SK-N-SH (cell line): ENCODE data around the gene SEMA3B. TPM values are rescaled to one million over a fixed set of nuclear protein-coding genes. Genes with fewer than 3 reads are reported as not detected.

ENCODE experiments used
- CTCF ChIA-PET: fragments of 300-600, 350-600 bp; formaldehyde crosslinking; extraction: SDS; loops from one replicate; lab custom pipeline; 2021; lab: Yijun Ruan, JAX
- POLR2A ChIA-PET: fragments of 350-600 bp; sonication (Branson Sonifier 250); formaldehyde crosslinking; extraction: SDS; loops from one replicate; lab custom pipeline; 2020; ENCODE audit warnings: antibody characterized with exemption, inconsistent platforms; lab: Yijun Ruan, JAX
- DNase-seq: peaks from one replicate; pipeline ENCODE4 v3.0.0; 2012
- H2AFZ ChIP-seq: fragments of 200-600 bp; sonication (generic); 2 replicates; pipeline ENCODE4 v1.8.1; 2016; ENCODE audit warnings: antibody characterized with exemption, mild to moderate bottlenecking, low read depth
- H3F3A ChIP-seq: fragments of 200-600 bp; sonication (generic); replicated peaks from 2 replicates; pipeline ENCODE3; 2016; ENCODE audit warnings: antibody characterized with exemption, mild to moderate bottlenecking; ENCODE audit not compliant: insufficient read depth
- H3K27ac ChIP-seq, 2 experiments: fragments of 200-500 bp in 1 of 2; fragments of 200-600 bp in 1 of 2; sonication (Bioruptor generic) in 1 of 2; sonication (generic), shearing (Covaris generic) in 1 of 2; 2 replicates each; pipeline versions ENCODE4 v1.5.1 to v1.6.1; 2014 to 2016; ENCODE audit warnings: low read depth in 2 of 2, inconsistent platforms in 1 of 2, low read length in 1 of 2, mild to moderate bottlenecking in 1 of 2, mixed read lengths in 1 of 2
- H3K27me3 ChIP-seq: fragments of 200-600 bp; sonication (generic), shearing (Covaris generic); 2 replicates; pipeline ENCODE4 v1.6.1; 2016; ENCODE audit warnings: mixed run types; ENCODE audit not compliant: insufficient read depth
- H3K36me3 ChIP-seq, 2 experiments: fragments of 200-500 bp in 1 of 2; fragments of 200-600 bp in 1 of 2; sonication (Bioruptor generic) in 1 of 2; sonication (generic) in 1 of 2; replicated peaks in 1 of 2; 2 replicates each; pipeline versions ENCODE3 to v1.5.1; 2014 to 2016; ENCODE audit warnings: low read length in 1 of 2, mild to moderate bottlenecking in 1 of 2; ENCODE audit not compliant: insufficient read depth in 2 of 2, control insufficient read depth in 1 of 2
- H3K4me1 ChIP-seq, 2 experiments: fragments of 200-500 bp in 1 of 2; fragments of 200-600 bp in 1 of 2; sonication (Bioruptor generic) in 1 of 2; sonication (generic), shearing (Covaris generic) in 1 of 2; 2 replicates each; pipeline versions ENCODE4 v1.5.1 to v1.6.1; 2014 to 2016; ENCODE audit warnings: low read depth in 1 of 2, low read length in 1 of 2, mixed run types in 1 of 2; ENCODE audit not compliant: insufficient read depth in 2 of 2, control insufficient read depth in 1 of 2
- H3K4me2 ChIP-seq: fragments of 200-600 bp; sonication (generic), shearing (Covaris generic); 2 replicates; pipeline ENCODE4 v1.6.1; 2017; ENCODE audit warnings: mixed run types
- H3K4me3 ChIP-seq, 2 experiments: fragments of 200-500 bp in 1 of 2; fragments of 200-600 bp in 1 of 2; sonication (Bioruptor generic) in 1 of 2; sonication (generic), shearing (Covaris generic) in 1 of 2; 2 replicates each; pipeline versions ENCODE4 v1.5.1 to v1.8.1; 2014 to 2016; ENCODE audit warnings: low read depth in 2 of 2, inconsistent platforms in 1 of 2, low read length in 1 of 2, mild to moderate bottlenecking in 1 of 2, mixed read lengths in 1 of 2, moderate library complexity in 1 of 2
- H3K79me2 ChIP-seq: fragments of 200-600 bp; sonication (generic); 2 replicates; pipeline ENCODE4 v1.8.1; 2017; ENCODE audit warnings: mild to moderate bottlenecking; ENCODE audit not compliant: insufficient read depth
- H3K9ac ChIP-seq: fragments of 200-600 bp; sonication (generic); 2 replicates; pipeline ENCODE4 v1.6.1; 2017; ENCODE audit warnings: mixed run types
- H3K9me2 ChIP-seq: fragments of 200-600 bp; sonication (generic); 2 replicates; pipeline ENCODE4 v1.6.1; 2017; ENCODE audit warnings: mixed run types
- H3K9me3 ChIP-seq: fragments of 200-600 bp; sonication (generic); 2 replicates; pipeline ENCODE4 v1.6.1; 2017; ENCODE audit warnings: mixed run types, mild to moderate bottlenecking, moderate library complexity
- H4K20me1 ChIP-seq: fragments of 200-600 bp; sonication (generic); 2 replicates; pipeline ENCODE4 v1.6.1; 2017; ENCODE audit warnings: mild to moderate bottlenecking, mixed run types; ENCODE audit not compliant: insufficient read depth
- EZH2phosphoT487 ChIP-seq: fragments of 200-600 bp; sonication (generic); IDR thresholded peaks from 2 replicates; pipeline ENCODE4 v1.6.1; 2017; ENCODE audit warnings: low read depth, mixed run types, mild to moderate bottlenecking, antibody characterized with exemption, moderate library complexity, borderline replicate concordance
- GATA2 ChIP-seq: sonication (generic); formaldehyde crosslinking; IDR thresholded peaks from 2 replicates; pipeline ENCODE4 v1.5.0; 2020; ENCODE audit warnings: mild to moderate bottlenecking, missing genetic modification reagents
- RAD21 ChIP-seq: IDR thresholded peaks from 2 replicates; pipeline ENCODE4 v1.6.1; 2012; ENCODE audit warnings: mild to moderate bottlenecking, low read length
- RFX5 ChIP-seq: IDR thresholded peaks from 2 replicates; pipeline ENCODE4 v1.6.1; 2012; ENCODE audit warnings: mild to moderate bottlenecking, improper control_type of control experiment, low read length
- SMC3 ChIP-seq: IDR thresholded peaks from 2 replicates; pipeline ENCODE4 v1.6.1; 2012; ENCODE audit warnings: low read depth, low read length, improper control_type of control experiment
- WGBS: methylation state at CpG from one replicate; pipeline ENCODE4 v1.1.6; 2017; ENCODE audit warnings: low lambda C conversion rate; 5-methylcytosine and 5-hydroxymethylcytosine counted together
- polyA plus RNA-seq, 3 experiments: library from polyadenylated mRNA; depleted of rRNA; stranded (reverse); fragments of >200 nt; gene quantifications; 2 replicates each; pipeline ENCODE4 v1.2.3, GENCODE V29; 2012
- TF ChIP-seq, protein P1 (sequence below): IDR thresholded peaks from 2 replicates; pipeline ENCODE4; 2012
- TF ChIP-seq, protein P2 (sequence below): fragments of 150-350 bp; IDR thresholded peaks from 2 replicates; pipeline ENCODE4 v1.6.1; 2016; ENCODE audit warnings: mild to moderate bottlenecking, low read depth, low read length
- TF ChIP-seq, protein P3 (sequence below): fragments of 200-600 bp; sonication (generic); IDR thresholded peaks from 2 replicates; pipeline ENCODE4 v1.6.1; 2017; ENCODE audit warnings: antibody characterized with exemption, mild to moderate bottlenecking, moderate library complexity

Gene SEMA3B
- polyA plus RNA-seq, 1 of the 3 experiments (the other 2 are of a cell fraction): 14.9 TPM

DNA sequence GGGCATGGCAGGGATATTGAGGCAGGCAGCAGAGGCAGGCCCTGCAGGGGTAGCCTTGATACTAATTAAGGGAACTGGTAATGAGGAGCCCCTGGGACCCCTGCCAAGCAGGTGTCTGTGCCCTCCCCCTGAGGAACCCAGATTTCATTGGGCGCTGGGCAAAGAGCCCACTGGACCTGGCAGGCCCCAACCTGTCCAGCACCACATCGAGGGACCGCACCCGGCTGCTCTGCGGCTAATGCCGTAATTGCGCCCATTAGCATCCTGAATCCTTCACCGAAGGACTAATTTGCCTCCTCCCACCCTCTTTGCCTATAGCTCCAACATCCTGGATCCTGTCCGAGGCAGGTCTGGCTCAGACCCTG lies 13.7 kb upstream of the SEMA3B start:
- no peaks in the 10 kb centered on the region for H3K27me3 ChIP-seq
- H3K79me2 ChIP-seq: peaks cover 47% of the 10 kb centered on the region
- peaks cover 30% of the 10 kb centered on the region for H3F3A ChIP-seq
- H3K9me3 ChIP-seq: no peaks in the 10 kb centered on the region
- POLR2A ChIA-PET: no interaction called here
- no peaks in the 10 kb centered on the region for H3K9me2 ChIP-seq
- H3K4me2 ChIP-seq: no peak overlapping the region
- TF ChIP-seq, protein P1, sequence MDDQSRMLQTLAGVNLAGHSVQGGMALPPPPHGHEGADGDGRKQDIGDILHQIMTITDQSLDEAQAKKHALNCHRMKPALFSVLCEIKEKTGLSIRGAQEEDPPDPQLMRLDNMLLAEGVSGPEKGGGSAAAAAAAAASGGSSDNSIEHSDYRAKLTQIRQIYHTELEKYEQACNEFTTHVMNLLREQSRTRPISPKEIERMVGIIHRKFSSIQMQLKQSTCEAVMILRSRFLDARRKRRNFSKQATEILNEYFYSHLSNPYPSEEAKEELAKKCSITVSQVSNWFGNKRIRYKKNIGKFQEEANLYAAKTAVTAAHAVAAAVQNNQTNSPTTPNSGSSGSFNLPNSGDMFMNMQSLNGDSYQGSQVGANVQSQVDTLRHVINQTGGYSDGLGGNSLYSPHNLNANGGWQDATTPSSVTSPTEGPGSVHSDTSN: no peak
- TF ChIP-seq GATA2 (no peak), EZH2phosphoT487 (no peak), RFX5 (no peak)
- TF ChIP-seq, all 33 proteins: peak for 0
- CTCF ChIA-PET: interaction anchor here (0.7 to 61.6 kb wide), 4 partner anchors 8 to 69 kb away, joined by 3 to 1375 read pairs (median 306); partner anchors contain the start of genes GNAI2 and GNAT1
- peaks cover 27 to 53% of the 10 kb centered on the region in 2 experiments for H3K36me3 ChIP-seq
- H4K20me1 ChIP-seq: peaks cover 48% of the 10 kb centered on the region
- H3K4me1 ChIP-seq: peaks cover 6% of the 10 kb centered on the region in 2 experiments; a peak in 1 of 4 replicates
- no peak for DNase-seq
- no peak overlapping the region for H2AFZ ChIP-seq
- 100% methylated on average over 2 of the region's 9 CpGs for WGBS
- no peak overlapping the region for H3K4me3 ChIP-seq
- no peak overlapping the region for H3K9ac ChIP-seq
- no peak overlapping the region; a peak in 1 of 4 replicates for H3K27ac ChIP-seq

DNA sequence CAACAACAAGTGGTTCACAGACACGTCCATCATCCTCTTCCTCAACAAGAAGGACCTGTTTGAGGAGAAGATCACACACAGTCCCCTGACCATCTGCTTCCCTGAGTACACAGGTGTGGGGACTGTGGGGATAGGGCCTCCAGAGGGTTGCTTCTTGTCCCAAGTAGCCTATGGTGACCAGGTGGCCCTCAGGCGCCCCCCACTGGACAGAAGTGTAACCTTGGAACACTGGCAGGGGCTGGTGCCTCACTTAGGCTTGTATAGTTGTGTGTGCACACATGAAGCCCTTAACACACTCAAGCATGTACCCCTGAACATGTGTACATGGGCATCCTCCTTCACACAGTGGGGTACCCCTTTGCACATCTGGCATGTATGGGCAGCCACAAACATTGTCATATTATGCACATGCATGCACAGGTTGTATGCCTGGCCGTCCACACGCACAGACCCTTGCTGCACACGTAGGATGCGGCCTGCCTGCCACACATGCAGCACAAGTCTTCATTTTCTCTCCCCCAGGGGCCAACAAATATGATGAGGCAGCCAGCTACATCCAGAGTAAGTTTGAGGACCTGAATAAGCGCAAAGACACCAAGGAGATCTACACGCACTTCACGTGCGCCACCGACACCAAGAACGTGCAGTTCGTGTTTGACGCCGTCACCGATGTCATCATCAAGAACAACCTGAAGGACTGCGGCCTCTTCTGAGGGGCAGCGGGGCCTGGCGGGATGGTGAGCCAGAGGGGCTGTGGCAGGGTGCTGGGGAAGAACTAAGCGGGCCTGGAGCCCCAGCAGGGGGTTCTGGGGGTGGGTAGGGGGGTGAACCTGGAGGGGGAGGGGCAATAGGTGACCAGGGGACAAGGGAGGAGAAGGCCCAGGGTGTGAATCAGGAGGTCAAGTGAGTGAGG lies 11.7 kb upstream of the SEMA3B start:
- H2AFZ ChIP-seq: no peak overlapping the region
- no peaks in the 10 kb centered on the region for H3K9me2 ChIP-seq
- H3K4me1 ChIP-seq: peaks cover 15 to 19% of the 10 kb centered on the region in 2 experiments; a peak in 2 of 4 replicates
- H3K79me2 ChIP-seq: peaks cover 39% of the 10 kb centered on the region
- CTCF ChIA-PET: interaction anchor here (0.6 to 61.6 kb wide), 11 partner anchors 9 to 92 kb away, joined by 3 to 1375 read pairs (median 4); partner anchors contain the start of genes GNAI2, GNAT1 and SEMA3B
- H3K9ac ChIP-seq: no peak overlapping the region
- peak; percentile 65 for DNase-seq
- H3K4me2 ChIP-seq: no peak overlapping the region
- H3K27ac ChIP-seq: no peak overlapping the region
- POLR2A ChIA-PET: no interaction called here
- peaks cover 34% of the 10 kb centered on the region for H3F3A ChIP-seq
- H3K4me3 ChIP-seq: no peak overlapping the region; a peak in 1 of 4 replicates
- peaks cover 23 to 46% of the 10 kb centered on the region in 2 experiments for H3K36me3 ChIP-seq
- 93% methylated on average over 20 of the region's 20 CpGs for WGBS
- H4K20me1 ChIP-seq: peaks cover 28% of the 10 kb centered on the region
- peak; percentile 36; the same call in 1 of the 2 replicates for TF ChIP-seq SMC3
- TF ChIP-seq, protein P2, sequence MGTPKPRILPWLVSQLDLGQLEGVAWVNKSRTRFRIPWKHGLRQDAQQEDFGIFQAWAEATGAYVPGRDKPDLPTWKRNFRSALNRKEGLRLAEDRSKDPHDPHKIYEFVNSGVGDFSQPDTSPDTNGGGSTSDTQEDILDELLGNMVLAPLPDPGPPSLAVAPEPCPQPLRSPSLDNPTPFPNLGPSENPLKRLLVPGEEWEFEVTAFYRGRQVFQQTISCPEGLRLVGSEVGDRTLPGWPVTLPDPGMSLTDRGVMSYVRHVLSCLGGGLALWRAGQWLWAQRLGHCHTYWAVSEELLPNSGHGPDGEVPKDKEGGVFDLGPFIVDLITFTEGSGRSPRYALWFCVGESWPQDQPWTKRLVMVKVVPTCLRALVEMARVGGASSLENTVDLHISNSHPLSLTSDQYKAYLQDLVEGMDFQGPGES: no peak
- TF ChIP-seq, protein P3, sequence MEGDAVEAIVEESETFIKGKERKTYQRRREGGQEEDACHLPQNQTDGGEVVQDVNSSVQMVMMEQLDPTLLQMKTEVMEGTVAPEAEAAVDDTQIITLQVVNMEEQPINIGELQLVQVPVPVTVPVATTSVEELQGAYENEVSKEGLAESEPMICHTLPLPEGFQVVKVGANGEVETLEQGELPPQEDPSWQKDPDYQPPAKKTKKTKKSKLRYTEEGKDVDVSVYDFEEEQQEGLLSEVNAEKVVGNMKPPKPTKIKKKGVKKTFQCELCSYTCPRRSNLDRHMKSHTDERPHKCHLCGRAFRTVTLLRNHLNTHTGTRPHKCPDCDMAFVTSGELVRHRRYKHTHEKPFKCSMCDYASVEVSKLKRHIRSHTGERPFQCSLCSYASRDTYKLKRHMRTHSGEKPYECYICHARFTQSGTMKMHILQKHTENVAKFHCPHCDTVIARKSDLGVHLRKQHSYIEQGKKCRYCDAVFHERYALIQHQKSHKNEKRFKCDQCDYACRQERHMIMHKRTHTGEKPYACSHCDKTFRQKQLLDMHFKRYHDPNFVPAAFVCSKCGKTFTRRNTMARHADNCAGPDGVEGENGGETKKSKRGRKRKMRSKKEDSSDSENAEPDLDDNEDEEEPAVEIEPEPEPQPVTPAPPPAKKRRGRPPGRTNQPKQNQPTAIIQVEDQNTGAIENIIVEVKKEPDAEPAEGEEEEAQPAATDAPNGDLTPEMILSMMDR: peak; percentile 70
- TF ChIP-seq RAD21: peak; percentile 54
- no peaks in the 10 kb centered on the region for H3K9me3 ChIP-seq
- no peaks in the 10 kb centered on the region for H3K27me3 ChIP-seq
